HL-60 (cell line): Measurements from ENCODE around the gene NTN1.

Experiments
- GABPA ChIP-seq: IDR thresholded peaks from 2 replicates; pipeline ENCODE4 v1.6.1; 2012; ENCODE audit warnings: low read depth
- POLR2AphosphoS5 ChIP-seq: IDR thresholded peaks from 2 replicates; pipeline ENCODE4 v1.6.1; 2012; ENCODE audit warnings: low read depth
- SPI1 ChIP-seq: IDR thresholded peaks from 2 replicates; pipeline ENCODE4 v1.6.1; 2012; ENCODE audit warnings: low read depth, mild to moderate bottlenecking, borderline replicate concordance
- TF ChIP-seq, protein P1 (sequence below): IDR thresholded peaks from one replicate; pipeline ENCODE4 v1.5.1; 2011; ENCODE audit warnings: low read length, control low read depth, inconsistent platforms; ENCODE audit not compliant: insufficient read depth
- TF ChIP-seq, protein P2 (sequence below): IDR thresholded peaks from 2 replicates; pipeline ENCODE4 v1.6.1; 2012; ENCODE audit warnings: low read depth; ENCODE audit not compliant: insufficient replicate concordance

DNA sequence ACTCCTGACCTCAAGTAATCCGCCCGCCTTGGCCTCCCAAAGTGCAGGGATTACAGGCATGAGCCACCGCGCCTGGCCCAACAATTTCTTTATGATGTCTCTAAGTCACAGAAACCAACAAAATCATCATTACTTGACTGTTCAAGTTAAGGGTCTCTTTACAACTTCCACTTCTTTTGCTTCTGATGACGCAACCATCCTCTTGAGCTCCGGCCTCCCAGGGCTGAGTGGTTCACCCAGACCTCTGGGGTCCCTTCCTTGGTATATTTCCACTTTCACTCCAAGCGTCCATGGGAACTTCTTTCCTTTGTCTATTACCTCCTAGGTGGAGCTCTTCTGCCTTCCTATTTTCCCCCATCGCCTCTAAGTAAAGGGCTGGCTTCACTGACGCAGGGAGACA lies 253.7 kb downstream of the NTN1 start:
- TF ChIP-seq POLR2AphosphoS5 (no peak), GABPA (no peak), SPI1 (no peak)
- TF ChIP-seq, protein P1, sequence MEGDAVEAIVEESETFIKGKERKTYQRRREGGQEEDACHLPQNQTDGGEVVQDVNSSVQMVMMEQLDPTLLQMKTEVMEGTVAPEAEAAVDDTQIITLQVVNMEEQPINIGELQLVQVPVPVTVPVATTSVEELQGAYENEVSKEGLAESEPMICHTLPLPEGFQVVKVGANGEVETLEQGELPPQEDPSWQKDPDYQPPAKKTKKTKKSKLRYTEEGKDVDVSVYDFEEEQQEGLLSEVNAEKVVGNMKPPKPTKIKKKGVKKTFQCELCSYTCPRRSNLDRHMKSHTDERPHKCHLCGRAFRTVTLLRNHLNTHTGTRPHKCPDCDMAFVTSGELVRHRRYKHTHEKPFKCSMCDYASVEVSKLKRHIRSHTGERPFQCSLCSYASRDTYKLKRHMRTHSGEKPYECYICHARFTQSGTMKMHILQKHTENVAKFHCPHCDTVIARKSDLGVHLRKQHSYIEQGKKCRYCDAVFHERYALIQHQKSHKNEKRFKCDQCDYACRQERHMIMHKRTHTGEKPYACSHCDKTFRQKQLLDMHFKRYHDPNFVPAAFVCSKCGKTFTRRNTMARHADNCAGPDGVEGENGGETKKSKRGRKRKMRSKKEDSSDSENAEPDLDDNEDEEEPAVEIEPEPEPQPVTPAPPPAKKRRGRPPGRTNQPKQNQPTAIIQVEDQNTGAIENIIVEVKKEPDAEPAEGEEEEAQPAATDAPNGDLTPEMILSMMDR: no peak
- TF ChIP-seq, protein P2, sequence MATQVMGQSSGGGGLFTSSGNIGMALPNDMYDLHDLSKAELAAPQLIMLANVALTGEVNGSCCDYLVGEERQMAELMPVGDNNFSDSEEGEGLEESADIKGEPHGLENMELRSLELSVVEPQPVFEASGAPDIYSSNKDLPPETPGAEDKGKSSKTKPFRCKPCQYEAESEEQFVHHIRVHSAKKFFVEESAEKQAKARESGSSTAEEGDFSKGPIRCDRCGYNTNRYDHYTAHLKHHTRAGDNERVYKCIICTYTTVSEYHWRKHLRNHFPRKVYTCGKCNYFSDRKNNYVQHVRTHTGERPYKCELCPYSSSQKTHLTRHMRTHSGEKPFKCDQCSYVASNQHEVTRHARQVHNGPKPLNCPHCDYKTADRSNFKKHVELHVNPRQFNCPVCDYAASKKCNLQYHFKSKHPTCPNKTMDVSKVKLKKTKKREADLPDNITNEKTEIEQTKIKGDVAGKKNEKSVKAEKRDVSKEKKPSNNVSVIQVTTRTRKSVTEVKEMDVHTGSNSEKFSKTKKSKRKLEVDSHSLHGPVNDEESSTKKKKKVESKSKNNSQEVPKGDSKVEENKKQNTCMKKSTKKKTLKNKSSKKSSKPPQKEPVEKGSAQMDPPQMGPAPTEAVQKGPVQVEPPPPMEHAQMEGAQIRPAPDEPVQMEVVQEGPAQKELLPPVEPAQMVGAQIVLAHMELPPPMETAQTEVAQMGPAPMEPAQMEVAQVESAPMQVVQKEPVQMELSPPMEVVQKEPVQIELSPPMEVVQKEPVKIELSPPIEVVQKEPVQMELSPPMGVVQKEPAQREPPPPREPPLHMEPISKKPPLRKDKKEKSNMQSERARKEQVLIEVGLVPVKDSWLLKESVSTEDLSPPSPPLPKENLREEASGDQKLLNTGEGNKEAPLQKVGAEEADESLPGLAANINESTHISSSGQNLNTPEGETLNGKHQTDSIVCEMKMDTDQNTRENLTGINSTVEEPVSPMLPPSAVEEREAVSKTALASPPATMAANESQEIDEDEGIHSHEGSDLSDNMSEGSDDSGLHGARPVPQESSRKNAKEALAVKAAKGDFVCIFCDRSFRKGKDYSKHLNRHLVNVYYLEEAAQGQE: no peak
